RCC 7860 (cell line): ENCODE data around the gene CYP2W1.
"Not testable (repeated sequence)": the region's sequence is repeated elsewhere in the genome, so short reads cannot be mapped to it uniquely, and the experiment has no call there.

ENCODE experiments used
- DNase-seq: peaks from one replicate; pipeline ENCODE4 v3.0.0-alpha.2; 2015; ENCODE audit warnings: low spot score
- FAIRE-seq: peaks from 2 replicates; lab custom pipeline; 2012; peaks lifted over from hg19 to GRCh38; lab: Jason Lieb, UNC

The CYP2W1 gene

DNA sequence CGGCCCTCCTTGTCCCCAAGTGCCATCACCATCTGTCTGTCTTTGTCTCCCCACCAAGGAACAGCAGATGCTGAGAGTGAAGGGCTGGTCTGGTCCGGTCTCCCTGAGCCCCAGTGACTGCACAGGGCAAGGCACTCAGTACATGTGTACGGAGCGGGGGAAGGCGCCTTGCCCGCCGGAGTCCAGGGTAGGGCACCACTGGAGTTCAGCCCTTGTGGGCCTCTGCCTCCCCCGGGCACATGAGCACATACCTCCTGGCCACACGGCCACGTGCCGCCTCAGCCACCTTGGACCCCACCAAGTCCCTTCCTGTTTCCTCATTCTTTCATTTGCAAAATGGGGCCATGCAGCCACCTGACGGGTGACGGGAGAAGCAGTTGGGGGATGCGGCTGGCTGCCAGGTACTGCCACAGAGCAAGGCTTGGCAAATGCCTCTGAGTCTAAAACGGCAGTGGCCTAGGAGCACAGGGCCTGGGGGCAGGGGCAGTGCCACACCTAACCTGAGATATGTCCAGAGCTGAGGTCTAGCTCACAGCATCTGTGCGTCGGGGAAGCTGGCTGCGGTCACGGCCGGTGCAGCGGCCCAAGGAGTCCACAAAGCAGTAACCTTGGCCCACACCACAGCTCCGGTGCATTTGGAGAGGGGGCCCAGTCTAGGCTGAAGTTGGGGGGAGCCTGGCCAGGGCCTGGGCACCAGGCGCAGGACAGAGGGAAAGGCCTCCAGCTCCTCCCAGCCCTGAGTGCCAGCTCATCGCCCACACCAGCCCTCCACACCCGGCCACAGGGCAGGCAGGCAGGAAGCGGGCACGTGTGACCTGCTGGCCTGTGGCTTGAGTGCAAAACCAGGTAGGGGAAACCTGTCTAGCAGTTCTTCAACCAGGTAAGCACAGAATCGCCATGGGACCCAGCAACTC, 33.7 kb upstream of the CYP2W1 start:
- no peak for DNase-seq
- no peak for FAIRE-seq

DNA sequence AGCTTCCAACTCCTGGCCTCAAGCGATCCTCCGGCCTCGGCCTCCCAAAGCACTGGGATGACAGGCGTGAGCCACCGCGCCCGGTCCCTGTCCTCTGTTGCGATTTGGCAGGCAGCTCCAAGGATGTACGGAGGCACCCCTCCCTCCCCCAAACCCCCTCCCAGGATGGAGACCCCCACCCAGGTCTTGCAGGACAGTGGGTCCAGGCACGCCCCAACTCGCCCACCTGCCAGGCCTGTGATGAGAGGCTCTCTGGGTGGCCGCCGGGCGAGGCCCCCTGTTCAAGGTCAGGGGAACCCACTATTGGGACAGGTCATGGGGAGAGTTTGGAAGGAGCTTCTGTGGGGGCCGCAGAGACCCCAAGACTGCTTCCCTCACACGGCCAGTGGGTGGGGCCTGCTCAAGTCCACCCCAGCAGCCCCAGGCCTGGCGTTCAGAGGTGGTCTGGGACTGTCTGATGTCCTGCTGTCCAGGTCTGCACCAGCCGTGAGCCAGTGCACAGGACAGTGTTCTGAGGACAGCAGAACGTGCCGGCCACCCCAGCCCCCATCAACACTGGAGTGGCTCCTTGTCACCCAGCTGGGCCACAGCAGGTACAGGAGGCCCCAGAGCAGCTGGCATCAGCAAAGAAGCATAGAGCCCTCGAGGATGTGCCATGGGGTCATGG, 31.0 kb upstream of the CYP2W1 start:
- DNase-seq (no peak), FAIRE-seq (no peak)

DNA sequence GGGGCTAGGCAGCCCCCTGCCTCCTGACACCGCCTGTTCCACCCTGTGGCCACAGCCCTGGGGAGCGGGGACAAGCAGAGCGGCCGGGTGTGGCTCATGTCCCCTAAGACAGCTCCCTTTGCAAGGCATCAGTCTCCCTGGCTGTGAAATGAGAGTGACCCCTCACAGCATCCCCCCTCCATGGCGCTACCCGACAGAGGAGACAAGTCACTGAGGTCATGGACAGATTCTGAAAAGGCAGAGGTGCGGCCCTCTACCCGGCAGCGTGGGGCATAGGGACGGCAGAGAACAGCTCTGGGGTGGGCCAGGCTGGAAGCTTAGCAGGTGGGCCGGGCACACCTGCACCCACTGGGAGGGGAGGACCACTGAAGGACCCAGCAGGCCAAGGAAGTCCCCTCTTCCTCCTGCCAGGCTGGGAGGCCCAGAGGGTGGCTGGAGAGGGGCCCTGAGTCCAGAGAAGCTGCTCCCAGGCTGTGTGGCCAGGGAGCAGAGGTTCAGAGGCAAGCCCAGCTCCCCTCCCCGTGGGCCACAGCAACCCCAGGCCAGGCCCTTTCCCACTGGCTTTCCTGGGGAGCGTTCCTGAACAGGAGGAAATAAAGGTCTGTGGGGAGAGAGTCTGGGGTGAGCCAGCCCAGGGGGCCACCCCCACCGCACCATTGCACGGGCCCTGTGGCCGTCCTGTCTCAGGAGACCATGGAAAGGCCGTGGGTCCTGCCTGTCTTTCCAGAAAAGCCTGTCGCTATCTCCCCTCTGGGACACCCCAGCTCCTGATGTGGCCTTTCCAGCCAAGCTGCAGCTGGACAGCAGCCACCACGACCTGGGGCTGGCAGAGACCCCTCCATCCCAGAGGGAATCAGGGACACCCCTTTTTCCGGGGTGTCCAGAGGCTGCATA, 30.2 kb upstream of the CYP2W1 start:
- DNase-seq, result no peak
- no peak for FAIRE-seq

DNA sequence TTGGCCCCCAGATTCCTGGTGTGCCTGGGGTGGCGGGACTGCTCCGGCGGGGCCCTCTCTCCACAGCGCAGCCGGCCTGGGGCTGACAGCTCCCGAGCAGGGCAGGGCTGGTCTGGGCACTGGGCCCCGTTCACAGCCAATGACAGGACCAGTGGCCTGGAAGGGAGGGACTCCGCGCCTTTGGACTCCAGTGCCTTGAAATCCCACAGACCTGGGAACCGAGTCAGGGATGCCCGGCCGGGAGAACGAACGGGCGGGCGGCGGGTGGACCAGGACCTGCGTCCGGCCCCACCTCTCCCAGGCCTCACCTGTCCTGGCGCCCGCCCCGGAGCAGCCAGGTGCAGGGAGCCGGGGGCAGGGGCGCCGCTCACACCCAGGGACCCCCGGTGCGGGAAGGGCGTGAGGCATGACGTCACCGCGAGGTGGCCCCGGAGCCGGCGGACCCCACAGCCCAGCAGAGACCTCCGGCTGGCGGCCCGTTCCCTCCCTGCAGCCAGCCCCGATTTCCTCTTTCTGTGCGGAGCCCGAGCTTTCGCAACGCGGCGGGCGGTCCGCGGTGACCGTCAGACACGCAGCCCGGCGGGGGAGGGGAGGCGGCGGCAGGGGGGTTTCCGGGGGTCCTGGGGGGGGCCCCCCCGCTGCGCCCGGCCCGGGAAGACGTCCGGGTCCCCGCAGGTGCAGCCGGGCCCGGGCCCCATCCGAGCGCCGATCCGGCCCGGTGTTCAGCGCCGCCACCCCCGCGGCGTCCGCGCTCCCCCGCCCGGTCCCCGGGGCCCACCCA, 29.2 kb upstream of the CYP2W1 start:
- FAIRE-seq (no peak), DNase-seq (no peak)

DNA sequence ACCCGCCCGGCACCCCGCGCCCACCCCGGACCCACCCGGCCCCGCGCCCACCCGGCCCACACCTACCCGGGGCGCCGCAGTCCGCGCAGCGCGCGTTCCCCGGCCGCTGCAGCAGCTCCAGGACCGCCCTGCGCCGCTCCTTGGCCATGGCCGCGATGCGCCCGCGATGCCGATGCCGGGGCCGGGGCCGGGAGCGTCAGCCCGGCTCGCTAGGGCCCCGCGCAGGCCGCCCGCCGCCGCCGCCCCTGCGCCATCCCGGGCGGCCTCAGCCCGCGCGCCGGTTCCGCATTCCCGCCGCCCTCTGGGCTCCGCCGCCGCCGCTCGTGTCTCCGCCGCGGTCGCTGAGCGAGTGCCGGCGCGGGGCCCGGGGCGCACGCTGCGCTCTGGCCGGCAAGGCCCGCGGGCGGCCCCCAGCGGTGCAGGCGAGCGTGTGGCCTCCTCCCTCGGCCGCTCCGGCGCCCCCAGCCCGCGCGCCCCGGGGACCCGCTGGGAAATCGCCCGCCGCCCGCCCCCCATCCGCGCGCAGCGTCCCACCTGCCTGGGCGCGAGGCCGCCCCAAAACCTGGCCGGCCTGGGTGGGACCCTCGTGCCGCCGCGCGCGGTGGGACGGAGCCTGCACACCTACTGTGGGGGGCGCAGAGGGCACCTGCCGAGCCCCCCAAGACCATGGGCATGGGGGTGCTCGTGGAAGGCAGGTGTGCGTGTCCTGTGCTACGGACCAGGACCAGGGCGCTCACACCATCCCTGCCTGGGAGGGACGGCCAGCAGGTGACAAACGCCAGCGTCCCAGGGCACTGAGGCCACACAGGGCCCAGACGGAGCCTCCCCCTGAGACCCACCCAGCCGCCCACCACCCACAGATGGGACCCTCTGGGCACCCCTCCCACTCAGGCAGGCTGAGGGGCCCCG, 28.4 kb upstream of the CYP2W1 start, which contains the start of gene ADAP1:
Gene ADAP1 (minus strand): TSS at position 351 of the 909 bp plus-strand sequence. CDS start 203 bp downstream, at position 148.
- DNase-seq (no peak), FAIRE-seq (no peak)

DNA sequence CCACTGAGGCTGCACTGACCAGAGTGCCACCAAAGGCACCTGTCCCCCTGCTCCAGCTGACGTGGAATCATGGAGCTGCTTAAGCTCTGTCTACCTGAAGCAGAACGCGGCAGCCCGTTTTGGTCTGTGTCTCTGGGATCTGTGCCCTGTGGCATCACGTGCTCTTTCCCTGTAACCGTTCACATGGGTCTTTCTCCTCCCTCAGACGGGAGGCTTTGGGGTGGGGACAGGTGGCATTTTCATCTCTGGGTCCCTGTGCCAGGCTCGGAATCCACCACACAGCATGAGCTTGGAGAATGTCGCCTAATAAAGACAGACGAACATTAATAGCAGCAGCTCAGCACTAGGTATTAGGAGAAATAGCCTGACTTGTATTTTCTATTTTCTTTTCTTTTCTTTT, 26.9 kb upstream of the CYP2W1 start:
- no peak for DNase-seq

DNA sequence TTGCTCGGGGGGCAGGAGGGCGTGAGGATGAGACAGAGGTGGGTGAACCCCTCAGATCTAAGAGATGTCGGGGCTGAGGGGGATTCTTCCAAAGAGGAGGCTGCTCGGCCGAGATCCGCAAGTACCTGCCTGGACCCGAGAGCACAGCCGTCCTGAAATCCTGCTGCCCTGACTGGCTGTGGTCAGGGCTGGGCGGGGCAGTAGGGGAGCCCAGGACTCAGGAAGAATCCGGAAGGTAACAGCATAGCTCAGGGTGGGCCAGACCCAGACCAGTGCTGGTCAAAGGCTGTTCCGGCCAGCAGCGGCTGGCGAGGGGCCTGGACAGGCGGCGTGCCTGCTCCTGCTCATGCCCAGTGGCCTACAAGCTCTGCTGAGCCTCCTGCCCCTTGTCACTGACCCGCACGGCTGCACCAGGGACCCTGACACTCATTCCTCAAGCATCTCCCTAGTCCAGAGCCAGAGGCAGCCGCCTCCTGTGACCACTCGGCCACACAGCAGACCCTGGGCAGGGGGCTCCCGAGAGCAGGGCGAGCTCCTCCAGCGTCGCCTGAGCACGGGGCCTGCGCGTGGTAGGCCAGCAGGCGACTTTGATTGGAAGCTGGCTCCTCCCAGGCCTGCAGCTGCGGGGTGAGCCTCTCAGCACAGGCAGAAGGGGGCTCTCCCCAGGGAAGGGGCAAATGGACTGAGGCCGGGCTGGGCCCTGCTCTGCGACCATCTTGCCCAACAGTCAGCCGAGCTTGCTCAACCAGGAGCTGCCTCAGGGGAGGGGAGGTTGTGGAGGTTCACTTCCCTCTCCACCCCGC, 25.4 kb upstream of the CYP2W1 start:
- DNase-seq (no peak), FAIRE-seq (no peak)

More for the DNA sequence above, 26.9 kb upstream of the CYP2W1 start:
- no peak for FAIRE-seq

DNA sequence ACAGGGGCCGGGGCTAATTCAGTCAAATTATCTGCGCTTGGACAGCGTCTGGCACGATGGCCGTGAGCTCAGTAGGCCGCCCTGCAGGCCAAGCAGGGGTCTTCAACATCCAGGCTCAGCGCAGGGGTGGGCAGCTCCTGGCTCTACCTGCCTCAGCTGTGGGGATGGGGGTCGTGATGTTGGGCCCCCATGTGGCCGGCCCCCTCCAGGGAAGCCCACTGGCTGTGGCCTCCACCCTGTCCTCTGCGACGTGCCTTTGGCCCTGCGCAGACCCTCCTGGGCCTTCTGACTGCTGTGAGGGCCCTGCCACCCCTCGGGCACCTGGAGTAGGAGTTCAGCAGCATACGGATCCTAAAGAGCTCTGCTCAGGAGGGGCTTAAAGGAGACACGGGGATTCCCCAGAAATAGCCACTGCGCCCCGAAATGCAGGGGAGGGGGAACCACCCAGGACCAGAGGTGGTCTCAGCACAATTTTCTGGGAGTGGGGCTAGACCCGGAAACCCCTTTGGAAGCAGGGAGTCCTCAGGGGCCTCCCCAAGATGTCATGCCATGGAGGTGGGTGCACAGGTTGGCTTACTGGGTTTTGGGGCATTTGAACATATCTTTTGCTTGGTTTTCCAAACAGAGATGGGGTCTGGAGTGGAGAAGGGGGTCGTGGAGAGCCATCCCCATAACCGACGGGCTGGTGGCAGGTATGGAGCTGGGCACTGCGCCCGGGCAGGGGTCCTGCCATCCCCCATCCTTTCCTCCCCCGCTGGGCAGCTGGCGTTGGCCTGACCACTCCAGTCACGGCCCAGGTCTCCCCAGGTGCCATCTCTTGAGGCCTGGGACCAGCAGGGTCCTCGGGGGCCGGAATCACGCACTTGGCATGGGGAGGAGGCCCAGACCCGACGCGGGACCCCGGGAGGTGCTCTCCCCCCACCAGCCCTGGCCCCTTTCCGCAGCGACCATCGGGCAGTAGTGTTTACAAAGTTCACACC, 24.5 kb upstream of the CYP2W1 start:
- DNase-seq (no peak), FAIRE-seq (no peak)

DNA sequence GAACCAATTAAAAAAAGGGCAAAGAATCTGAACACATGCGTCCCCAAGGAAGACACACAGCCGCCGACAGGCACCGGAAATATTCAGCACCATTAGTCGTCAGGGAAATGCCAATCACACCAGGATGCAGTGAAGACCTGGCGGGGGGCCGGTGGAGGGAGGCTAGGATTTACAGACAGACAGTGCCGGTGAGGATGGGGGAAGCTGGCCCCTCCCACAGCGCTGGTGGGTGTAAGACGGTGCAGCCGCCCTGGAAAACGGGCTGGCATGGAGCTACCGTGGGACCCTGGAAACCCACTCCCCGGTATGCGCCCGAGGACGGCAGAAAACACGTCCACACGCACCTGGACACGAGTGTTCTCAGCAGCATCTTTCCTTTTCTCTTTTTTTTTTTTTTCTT, 23.7 kb upstream of the CYP2W1 start:
- no peak for DNase-seq
- no peak for FAIRE-seq

DNA sequence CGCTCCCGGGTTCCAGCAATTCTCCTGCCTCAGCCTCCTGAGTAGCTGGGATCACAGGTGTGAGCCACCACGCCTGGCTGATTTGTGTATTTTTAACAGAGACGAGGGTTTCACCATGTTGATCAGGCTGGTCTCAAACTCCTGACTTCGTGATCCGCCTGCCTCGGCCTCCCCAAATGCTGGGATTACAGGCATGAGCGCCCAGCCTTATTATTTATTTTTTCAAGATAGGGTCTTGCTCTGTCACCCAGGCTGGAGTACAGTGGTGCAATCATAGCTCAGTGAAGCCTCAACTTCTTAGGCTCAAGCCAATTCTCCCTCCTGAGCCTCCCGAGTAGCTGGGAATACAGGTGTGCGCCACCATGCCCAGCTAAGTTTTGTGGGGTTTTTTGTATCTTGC, 23.2 kb upstream of the CYP2W1 start:
- FAIRE-seq, DNase-seq: not testable (repeated sequence)

DNA sequence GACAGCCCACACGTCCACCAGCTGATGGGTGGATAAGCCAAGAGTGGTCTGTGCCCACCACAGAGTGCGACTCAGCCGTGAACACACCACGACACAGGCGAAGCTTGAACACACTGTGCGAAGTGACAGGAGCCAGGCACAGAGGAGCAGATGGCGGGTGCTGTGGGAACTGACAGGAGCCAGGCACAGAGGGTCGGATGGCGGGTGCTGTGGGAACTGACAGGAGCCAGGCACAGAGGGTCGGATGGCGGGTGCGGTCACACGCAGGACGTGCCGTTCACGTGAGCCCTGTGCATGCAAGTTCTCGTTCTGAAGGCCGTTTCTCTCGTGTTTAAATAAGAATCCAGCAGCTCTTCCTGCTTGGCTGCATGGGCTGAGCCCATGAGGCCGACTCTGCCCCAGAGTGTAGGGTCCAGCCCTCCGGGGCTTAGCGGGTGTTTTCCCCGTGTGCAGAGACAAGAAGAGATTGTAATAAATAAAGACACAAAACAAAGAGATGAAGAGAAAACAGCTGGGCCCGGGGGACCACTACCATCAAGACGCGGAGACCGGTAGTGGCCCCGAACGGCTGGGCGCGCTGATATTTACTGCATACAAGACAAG, 22.6 kb upstream of the CYP2W1 start:
- FAIRE-seq (no peak), DNase-seq (no peak)

DNA sequence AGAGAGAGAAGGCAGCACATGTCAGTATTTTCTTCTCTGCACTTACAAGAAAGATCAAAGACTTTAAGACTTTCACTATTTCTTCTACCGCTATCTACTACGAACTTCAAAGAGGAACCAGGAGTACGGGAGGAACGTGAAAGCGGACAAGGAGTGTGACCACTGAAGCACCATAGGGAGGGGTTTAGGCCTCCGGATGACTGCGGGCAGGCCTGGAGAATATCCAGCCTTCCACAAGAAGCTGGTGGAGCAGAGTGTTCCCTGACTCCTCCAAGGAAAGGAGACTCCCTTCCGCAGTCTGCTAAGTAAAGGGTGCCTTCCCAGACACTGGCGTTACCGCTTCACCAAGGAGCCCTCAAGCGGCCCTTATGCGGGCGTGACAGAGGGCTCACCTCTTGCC, 22.0 kb upstream of the CYP2W1 start:
- DNase-seq, FAIRE-seq: not testable (repeated sequence)

DNA sequence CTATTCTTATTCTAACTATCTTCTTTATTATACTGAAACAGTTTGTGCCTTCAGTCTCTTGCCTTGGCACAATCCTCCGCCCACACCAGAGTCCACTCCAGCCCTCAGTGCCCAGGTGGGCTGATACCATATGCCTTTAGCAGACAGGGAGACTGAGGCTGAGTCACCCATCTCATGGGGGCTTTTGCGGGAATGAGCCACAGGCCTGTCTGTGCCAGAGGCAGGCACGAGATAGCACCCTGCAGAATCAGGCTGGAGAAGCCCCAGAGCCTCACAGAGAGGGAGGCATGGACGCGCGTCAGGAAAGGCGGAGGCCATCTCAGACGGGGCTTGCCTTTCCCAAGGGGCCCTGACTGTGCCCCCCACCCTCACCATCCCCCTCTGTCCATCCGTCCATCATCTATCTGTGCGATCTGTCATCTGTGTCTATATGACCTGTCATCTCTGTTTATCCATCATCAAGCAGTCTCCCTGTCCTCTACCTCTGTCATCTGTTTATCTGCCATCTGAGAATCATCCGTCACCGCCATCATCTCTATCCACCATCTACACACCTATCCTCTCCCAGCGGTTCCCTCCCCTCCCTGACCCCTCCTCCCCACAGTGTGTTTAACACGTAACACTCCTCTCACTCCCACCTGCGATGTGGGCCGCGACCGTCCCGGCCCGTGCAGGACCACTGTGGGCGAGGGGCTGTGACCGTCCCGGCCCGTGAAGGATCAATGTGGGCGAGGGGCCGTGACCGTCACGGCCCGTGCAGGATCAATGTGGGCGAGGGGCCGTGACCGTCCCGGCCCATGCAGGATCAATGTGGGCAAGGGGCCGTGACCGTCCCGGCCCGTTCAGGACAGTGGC, 21.2 kb upstream of the CYP2W1 start:
- FAIRE-seq (no peak), DNase-seq (no peak)

DNA sequence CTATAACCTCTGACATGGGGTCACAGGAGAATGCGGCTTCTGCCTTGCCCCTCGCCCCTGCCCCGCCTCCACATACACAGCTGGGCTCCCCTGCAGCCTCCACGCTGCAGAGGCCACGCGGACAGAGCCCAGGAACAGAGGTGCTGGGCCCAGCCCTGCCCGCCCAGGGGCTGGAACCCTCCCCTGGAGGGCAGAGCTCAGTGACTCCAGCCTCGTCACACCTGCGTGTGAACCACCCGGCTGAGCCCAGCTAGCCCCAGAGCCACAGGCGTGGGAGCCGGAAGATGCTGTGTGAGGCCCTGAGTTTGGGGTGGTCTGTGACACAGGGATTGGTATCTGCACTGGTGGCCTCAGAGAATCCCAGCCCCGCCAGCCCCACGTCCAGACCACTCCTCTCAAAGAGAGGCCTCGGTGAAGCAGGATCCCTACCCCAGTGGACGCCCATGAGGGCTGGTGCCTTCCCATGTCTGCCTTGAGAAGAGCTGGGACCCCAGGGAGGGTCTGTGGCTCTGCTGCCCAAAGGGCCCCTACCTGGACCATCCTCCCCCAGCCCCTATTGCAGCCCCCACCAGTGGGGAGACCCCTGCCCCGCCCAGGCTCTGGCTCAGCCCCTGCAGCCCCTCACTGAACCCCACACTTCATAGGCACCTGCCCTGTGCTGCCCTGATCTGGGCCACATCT, 20.4 kb upstream of the CYP2W1 start:
- DNase-seq, result no peak
- FAIRE-seq, result no peak
